HEK293 (cell line): Measurements from ENCODE around the gene RAB9A.
A peak's percentile ranks its signal among the peaks of the same experiment; 100 is the strongest.

Experiments
- GFI1B ChIP-seq: fragments of 450-650 bp; formaldehyde crosslinking; IDR thresholded peaks from 2 replicates; pipeline ENCODE4 v1.5.1; 2016; ENCODE audit warnings: missing biosample characterization, missing genetic modification characterization
- HIC1 ChIP-seq: fragments of 450-650 bp; formaldehyde crosslinking; IDR thresholded peaks from 2 replicates; pipeline ENCODE4 v1.5.1; 2016; ENCODE audit warnings: missing biosample characterization, missing genetic modification characterization
- KLF17 ChIP-seq: fragments of 450-650 bp; formaldehyde crosslinking; IDR thresholded peaks from 2 replicates; pipeline ENCODE4 v1.5.1; 2016; ENCODE audit warnings: missing biosample characterization, missing genetic modification characterization
- SALL2 ChIP-seq: fragments of 450-650 bp; formaldehyde crosslinking; IDR thresholded peaks from 2 replicates; pipeline ENCODE4 v1.5.0; 2017; ENCODE audit warnings: missing biosample characterization, mild to moderate bottlenecking, missing genetic modification characterization, borderline replicate concordance
- SP2 ChIP-seq: fragments of 450-650 bp; formaldehyde crosslinking; IDR thresholded peaks from 2 replicates; pipeline ENCODE4 v1.5.1; 2016; ENCODE audit warnings: missing biosample characterization, missing genetic modification characterization
- SP3 ChIP-seq: fragments of 450-650 bp; formaldehyde crosslinking; IDR thresholded peaks from 2 replicates; pipeline ENCODE4 v1.5.1; 2016; ENCODE audit warnings: missing biosample characterization, missing genetic modification characterization
- TSHZ1 ChIP-seq: fragments of 450-650 bp; formaldehyde crosslinking; IDR thresholded peaks from 2 replicates; pipeline ENCODE4 v1.5.1; 2016; ENCODE audit warnings: missing biosample characterization, missing genetic modification characterization, borderline replicate concordance
- WT1 ChIP-seq: fragments of 450-650 bp; formaldehyde crosslinking; IDR thresholded peaks from 2 replicates; pipeline ENCODE4 v1.5.1; 2016; ENCODE audit warnings: missing biosample characterization, missing genetic modification characterization
- ZBTB49 ChIP-seq: fragments of 450-650 bp; formaldehyde crosslinking; IDR thresholded peaks from 2 replicates; pipeline ENCODE4 v1.5.1; 2016; ENCODE audit warnings: missing biosample characterization, missing genetic modification characterization, low read depth
- ZBTB6 ChIP-seq: fragments of 450-650 bp; formaldehyde crosslinking; IDR thresholded peaks from 2 replicates; pipeline ENCODE4 v1.5.1; 2017; ENCODE audit warnings: missing biosample characterization, missing genetic modification characterization
- ZNF112 ChIP-seq: fragments of 450-650 bp; formaldehyde crosslinking; IDR thresholded peaks from 2 replicates; pipeline ENCODE4 v1.5.0; 2017; ENCODE audit warnings: missing biosample characterization, missing genetic modification characterization
- ZNF121 ChIP-seq: fragments of 450-650 bp; formaldehyde crosslinking; IDR thresholded peaks from 2 replicates; pipeline ENCODE4 v1.5.1; 2016; ENCODE audit warnings: missing biosample characterization, missing genetic modification characterization
- ZNF19 ChIP-seq: fragments of 450-650 bp; formaldehyde crosslinking; IDR thresholded peaks from 2 replicates; pipeline ENCODE4; 2016; ENCODE audit warnings: missing biosample characterization, missing genetic modification characterization, low read depth
- ZNF24 ChIP-seq: fragments of 450-650 bp; formaldehyde crosslinking; IDR thresholded peaks from 2 replicates; pipeline ENCODE4 v1.5.1; 2016; ENCODE audit warnings: missing biosample characterization, missing genetic modification characterization
- ZNF274 ChIP-seq, 2 experiments: fragments of 200-500 bp in 1 of 2; fragments of 450-650 bp in 1 of 2; sonication (Bioruptor generic) in 1 of 2; formaldehyde crosslinking in 1 of 2; IDR thresholded peaks; 2 replicates each; pipeline versions ENCODE4 v1.5.1 to v1.6.1; 2014 to 2016; ENCODE audit warnings: borderline replicate concordance in 1 of 2, inconsistent platforms in 1 of 2, low read length in 1 of 2, missing biosample characterization in 1 of 2, missing genetic modification characterization in 1 of 2
- ZNF292 ChIP-seq: fragments of 450-650 bp; formaldehyde crosslinking; IDR thresholded peaks from 2 replicates; pipeline ENCODE4 v1.5.1; 2016; ENCODE audit warnings: low read depth, missing biosample characterization, missing genetic modification characterization, borderline replicate concordance
- ZNF311 ChIP-seq: fragments of 450-650 bp; formaldehyde crosslinking; IDR thresholded peaks from 2 replicates; pipeline ENCODE4 v1.5.1; 2017; ENCODE audit warnings: missing biosample characterization, missing genetic modification characterization, borderline replicate concordance
- ZNF324 ChIP-seq: fragments of 450-650 bp; formaldehyde crosslinking; IDR thresholded peaks from 2 replicates; pipeline ENCODE4 v1.5.1; 2016; ENCODE audit warnings: missing biosample characterization, missing genetic modification characterization
- ZNF426 ChIP-seq: fragments of 450-650 bp; formaldehyde crosslinking; IDR thresholded peaks from 2 replicates; pipeline ENCODE4 v1.5.1; 2017; ENCODE audit warnings: missing biosample characterization, missing genetic modification characterization, mild to moderate bottlenecking, inconsistent platforms, moderate library complexity
- ZNF473 ChIP-seq: fragments of 450-650 bp; formaldehyde crosslinking; IDR thresholded peaks from 2 replicates; pipeline ENCODE4 v1.5.1; 2017; ENCODE audit warnings: missing biosample characterization, missing genetic modification characterization
- ZNF548 ChIP-seq: fragments of 450-650 bp; formaldehyde crosslinking; IDR thresholded peaks from 2 replicates; pipeline ENCODE4 v1.5.1; 2016; ENCODE audit warnings: missing biosample characterization, missing genetic modification characterization
- ZNF585B ChIP-seq: fragments of 450-650 bp; formaldehyde crosslinking; IDR thresholded peaks from 2 replicates; pipeline ENCODE4 v1.5.1; 2016; ENCODE audit warnings: missing biosample characterization, missing genetic modification characterization
- ZNF629 ChIP-seq: fragments of 450-650 bp; formaldehyde crosslinking; IDR thresholded peaks from 2 replicates; pipeline ENCODE4 v1.5.1; 2017; ENCODE audit warnings: missing biosample characterization, missing genetic modification characterization
- ZNF664 ChIP-seq: fragments of 450-650 bp; formaldehyde crosslinking; IDR thresholded peaks from 2 replicates; pipeline ENCODE4 v1.5.1; 2016; ENCODE audit warnings: missing biosample characterization, missing genetic modification characterization
- ZNF692 ChIP-seq: fragments of 450-650 bp; formaldehyde crosslinking; IDR thresholded peaks from 2 replicates; pipeline ENCODE4 v1.5.1; 2016; ENCODE audit warnings: missing biosample characterization, missing genetic modification characterization
- ZNF843 ChIP-seq: fragments of 450-650 bp; formaldehyde crosslinking; IDR thresholded peaks from 2 replicates; pipeline ENCODE4 v1.5.1; 2016; ENCODE audit warnings: missing biosample characterization, missing genetic modification characterization
- ZSCAN5A ChIP-seq: fragments of 450-650 bp; formaldehyde crosslinking; IDR thresholded peaks from 2 replicates; pipeline ENCODE4 v1.5.1; 2016; ENCODE audit warnings: missing biosample characterization, missing genetic modification characterization

Gene RAB9A

GRCh38 chrX:13652287-13652793 lies 36.6 kb upstream of the RAB9A start (continued):
- no peak for TF ChIP-seq ZNF19 (tag by site-specific recombination)
- TF ChIP-seq SP3 (tag by site-specific recombination): no peak; the same call in 1 of the 2 replicates
- TF ChIP-seq HIC1 (tag by site-specific recombination): peak; percentile 86
- TF ChIP-seq ZNF473 (tag by site-specific recombination): no peak
- TF ChIP-seq ZNF426: no peak
- no peak for TF ChIP-seq ZBTB49 (tag by site-specific recombination)
- no peak for TF ChIP-seq ZSCAN5A
- TF ChIP-seq ZNF324 (tag by site-specific recombination): peak; percentile 81
- TF ChIP-seq ZNF664 (tag by site-specific recombination): peak; percentile 5; the same call in 1 of the 2 replicates
- no peak for TF ChIP-seq ZNF292 (tag by site-specific recombination)
- TF ChIP-seq ZBTB6 (tag by site-specific recombination): no peak
- no peak for TF ChIP-seq ZNF121 (tag by site-specific recombination)
- peak; percentile 86 for TF ChIP-seq KLF17
- peak; percentile 63 for TF ChIP-seq SP2 (tag by site-specific recombination)
- no peak for TF ChIP-seq ZNF585B
- no peak for TF ChIP-seq ZNF311 (tag by site-specific recombination)
- TF ChIP-seq ZNF629 (tag by site-specific recombination): peak; percentile 93
- no peak for TF ChIP-seq SALL2 (tag by site-specific recombination)
- TF ChIP-seq ZNF692 (tag by site-specific recombination): peak; percentile 64
- no peak for TF ChIP-seq ZNF274 (IDR thresholded peaks at IDR 0.05; ENCODE audit: low read length)
- no peak for TF ChIP-seq ZNF274 (tag by site-specific recombination; IDR thresholded peaks at IDR 0.05; ENCODE audit: borderline replicate concordance)
- peak; percentile 62; the same call in 1 of the 2 replicates for TF ChIP-seq ZNF24 (tag by site-specific recombination)
- peak; percentile 77 for TF ChIP-seq ZNF843 (tag by site-specific recombination)
- no peak for TF ChIP-seq GFI1B (tag by site-specific recombination)
- peak; percentile 82; the same call in 1 of the 2 replicates for TF ChIP-seq WT1
- TF ChIP-seq ZNF548 (tag by site-specific recombination): no peak
- TF ChIP-seq ZNF112: no peak
- TF ChIP-seq TSHZ1: peak; percentile 52
